Esophagus squamous epithelium (tissue), 4 donors: ENCODE results near the gene VARS2.

Experiments used
- CTCF ChIP-seq, 6 experiments: fragments of 450-650 bp in 4 of 6; fragments of 200-600 bp in 2 of 6; sonication (generic) in 2 of 6; IDR thresholded peaks; one replicate each; pipeline ENCODE4 v1.5.1; 2016 to 2019; ENCODE audit warnings: antibody characterized with exemption in 6 of 6, mild to moderate bottlenecking in 4 of 6, moderate library complexity in 4 of 6
- POLR2A ChIP-seq, 4 donors: fragments of 450-650 bp; IDR thresholded peaks; one replicate each; pipeline ENCODE4 v1.6.1; 2017; ENCODE audit warnings: antibody characterized with exemption in 4 of 4, mild to moderate bottlenecking in 4 of 4, moderate library complexity in 3 of 4

DNA sequence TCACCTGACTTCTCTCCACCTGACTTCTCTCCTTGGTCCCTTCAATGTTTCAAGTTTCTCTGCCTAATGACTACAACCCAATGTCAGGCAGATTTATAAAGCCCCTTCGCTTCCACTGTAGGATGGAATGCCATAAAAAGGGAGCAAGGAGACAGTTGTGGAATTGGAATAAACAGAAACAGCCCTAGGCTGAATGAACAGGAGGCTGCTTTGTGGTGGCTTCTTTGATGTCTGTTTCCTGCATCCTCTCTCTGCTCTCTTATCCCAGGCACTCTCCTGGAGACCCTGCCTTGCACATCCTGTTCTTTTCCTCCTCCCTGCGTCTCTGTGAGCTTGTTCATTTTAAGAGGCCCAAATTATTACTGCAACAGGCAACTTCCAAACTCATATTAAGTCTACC lies 43.7 kb downstream of the VARS2 start:
- no peak for TF ChIP-seq CTCF (IDR thresholded peaks at IDR 0.05)
- no peak for TF ChIP-seq POLR2A (IDR thresholded peaks at IDR 0.05)
